Lower lobe of right lung (tissue), 2 donors: ENCODE results near the gene FBXL14. TPM values are rescaled to one million over a fixed set of nuclear protein-coding genes. Genes with fewer than 3 reads are reported as not detected.
A peak's percentile ranks its signal among the peaks of the same experiment; 100 is the strongest.

Experiments
- ATAC-seq, 2 donors: fragments of 200-7000 bp; cut with Tn5 transposase; one replicate each; pipeline ENCODE4 v1.9.1; 2020 to 2022; ENCODE audit warnings: mild to moderate bottlenecking in 2 of 2, moderate library complexity in 2 of 2
- DNase-seq: peaks from one replicate; pipeline ENCODE4 v3.0.0-alpha.2; 2020
- H3K27ac ChIP-seq: fragments of 200-600 bp; one replicate; pipeline ENCODE4 v1.8.0; 2022
- H3K27me3 ChIP-seq: fragments of 200-600 bp; one replicate; pipeline ENCODE4 v1.8.0; 2022; ENCODE audit warnings: low read depth
- H3K36me3 ChIP-seq: fragments of 200-600 bp; one replicate; pipeline ENCODE4 v1.8.0; 2022; ENCODE audit warnings: mild to moderate bottlenecking
- H3K4me1 ChIP-seq: fragments of 200-600 bp; one replicate; pipeline ENCODE4 v1.8.0; 2022
- H3K4me3 ChIP-seq: fragments of 200-600 bp; one replicate; pipeline ENCODE4 v1.8.0; 2022; ENCODE audit warnings: mild to moderate bottlenecking
- H3K9me3 ChIP-seq: fragments of 200-600 bp; one replicate; pipeline ENCODE4 v1.8.0; 2022
- intact Hi-C: fragments of 100-400 bp; cut with DNase I; formaldehyde crosslinking; loops from one replicate; pipeline ENCODE4 v1.11.0; 2022
- total RNA-seq: library from RNA; stranded (reverse); fragmentation: NEBNext Ultra II Directional; extraction: Animal tissue kit (Norgen Biotek cat#: 25700); gene quantifications from one replicate; pipeline ENCODE4 v1.2.1, GENCODE V29; 2021
- TF ChIP-seq, protein P1 (sequence below): fragments of 200-600 bp; IDR thresholded peaks from one replicate; pipeline ENCODE4 v1.8.0; 2022; ENCODE audit warnings: antibody characterized with exemption, mild to moderate bottlenecking
- donor health status: DM: no; HTN: yes; CAD: no; lungs with severe emphysema.

FBXL14 gene
- total RNA-seq, 1 donor from 2014 or later: 16.6 TPM

DNA sequence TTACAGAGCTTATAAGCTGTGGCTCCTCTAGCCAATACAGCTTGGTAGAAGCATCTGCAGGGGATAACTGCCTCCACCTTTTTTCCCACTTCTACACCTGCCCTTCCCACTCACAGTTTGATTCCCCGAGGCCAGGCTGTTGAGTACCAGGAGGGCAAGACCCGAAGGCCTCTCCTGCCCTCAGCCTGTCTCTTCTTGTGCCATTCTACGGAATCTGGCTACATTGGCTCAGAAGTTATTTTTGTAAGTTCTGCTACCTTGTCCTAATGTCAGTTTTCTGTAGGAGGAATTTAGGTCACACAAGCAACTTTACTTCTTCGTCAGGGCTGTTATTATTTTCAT is 11.7 kb downstream of the FBXL14 start:
- ATAC-seq (no peak), DNase-seq (no peak)
- no peaks in the 10 kb centered on the region for H3K27me3 ChIP-seq
- H3K9me3 ChIP-seq: no peaks in the 10 kb centered on the region
- no peak overlapping the region for H3K4me3 ChIP-seq
- TF ChIP-seq, protein P1, sequence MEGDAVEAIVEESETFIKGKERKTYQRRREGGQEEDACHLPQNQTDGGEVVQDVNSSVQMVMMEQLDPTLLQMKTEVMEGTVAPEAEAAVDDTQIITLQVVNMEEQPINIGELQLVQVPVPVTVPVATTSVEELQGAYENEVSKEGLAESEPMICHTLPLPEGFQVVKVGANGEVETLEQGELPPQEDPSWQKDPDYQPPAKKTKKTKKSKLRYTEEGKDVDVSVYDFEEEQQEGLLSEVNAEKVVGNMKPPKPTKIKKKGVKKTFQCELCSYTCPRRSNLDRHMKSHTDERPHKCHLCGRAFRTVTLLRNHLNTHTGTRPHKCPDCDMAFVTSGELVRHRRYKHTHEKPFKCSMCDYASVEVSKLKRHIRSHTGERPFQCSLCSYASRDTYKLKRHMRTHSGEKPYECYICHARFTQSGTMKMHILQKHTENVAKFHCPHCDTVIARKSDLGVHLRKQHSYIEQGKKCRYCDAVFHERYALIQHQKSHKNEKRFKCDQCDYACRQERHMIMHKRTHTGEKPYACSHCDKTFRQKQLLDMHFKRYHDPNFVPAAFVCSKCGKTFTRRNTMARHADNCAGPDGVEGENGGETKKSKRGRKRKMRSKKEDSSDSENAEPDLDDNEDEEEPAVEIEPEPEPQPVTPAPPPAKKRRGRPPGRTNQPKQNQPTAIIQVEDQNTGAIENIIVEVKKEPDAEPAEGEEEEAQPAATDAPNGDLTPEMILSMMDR: no peak
- intact Hi-C loops: no loop called here
- H3K36me3 ChIP-seq: peaks cover 11% of the 10 kb centered on the region
- H3K4me1 ChIP-seq: peaks cover 17% of the 10 kb centered on the region
- H3K27ac ChIP-seq: no peak overlapping the region

DNA sequence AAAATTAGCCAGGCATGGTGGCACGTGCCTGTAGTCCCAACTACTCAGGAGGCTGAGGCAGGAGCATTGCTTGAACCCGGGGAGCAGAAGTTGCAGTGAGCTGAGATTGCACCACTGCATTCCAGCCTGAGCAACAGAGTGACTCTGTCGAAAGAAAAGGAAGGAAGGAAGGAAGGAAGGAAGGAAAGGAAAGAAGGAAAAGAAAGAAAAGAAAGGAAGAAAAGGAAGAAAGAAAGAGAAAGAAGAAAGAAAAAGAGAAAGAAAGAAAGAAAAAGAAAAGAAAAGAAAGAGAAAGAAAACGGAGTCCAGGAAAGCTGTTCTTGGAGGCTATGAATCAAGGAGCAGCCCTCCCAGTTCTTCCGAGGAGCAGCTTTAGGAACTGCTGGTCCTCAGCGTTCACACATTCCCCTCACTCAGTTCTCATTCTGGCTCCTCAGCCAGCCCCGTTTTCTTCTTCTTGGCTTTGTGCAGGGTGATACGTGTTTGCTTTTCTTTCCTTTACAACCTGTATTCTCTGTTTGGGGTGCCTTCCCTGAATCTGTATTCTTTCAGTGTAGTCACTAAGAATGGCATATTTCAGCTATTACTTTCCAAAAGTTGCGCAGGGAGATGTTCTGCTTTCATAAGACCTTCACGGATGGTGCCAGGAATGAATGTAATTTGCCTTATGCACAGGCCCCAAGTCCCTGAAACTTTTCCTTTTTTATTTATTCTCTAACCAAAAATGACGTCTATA is 12.2 kb downstream of the FBXL14 start:
- no peaks in the 10 kb centered on the region for H3K27me3 ChIP-seq
- H3K9me3 ChIP-seq: no peaks in the 10 kb centered on the region
- TF ChIP-seq, protein P1: no peak
- H3K4me3 ChIP-seq: no peak overlapping the region
- H3K4me1 ChIP-seq: peaks cover 15% of the 10 kb centered on the region
- H3K27ac ChIP-seq: no peak overlapping the region
- DNase-seq: no peak
- intact Hi-C loops: no loop called here
- ATAC-seq: no peak
- H3K36me3 ChIP-seq: peaks cover 10% of the 10 kb centered on the region

- Histone ChIP-seq H3K9me3 (no peaks in the 10 kb centered on the region), H3K27ac (no peak overlapping the region), H3K27me3 (no peaks in the 10 kb centered on the region), H3K4me3 (no peak overlapping the region), H3K4me1 (peaks cover 30% of the 10 kb centered on the region), H3K36me3 (no peaks in the 10 kb centered on the region)
- TF ChIP-seq, protein P1: no peak
- intact Hi-C loops: no loop called here
- ATAC-seq (no peak), DNase-seq (no peak)
Measured at GRCh38 chr12:1580526-1580925, 13.9 kb downstream of the FBXL14 start.

DNA sequence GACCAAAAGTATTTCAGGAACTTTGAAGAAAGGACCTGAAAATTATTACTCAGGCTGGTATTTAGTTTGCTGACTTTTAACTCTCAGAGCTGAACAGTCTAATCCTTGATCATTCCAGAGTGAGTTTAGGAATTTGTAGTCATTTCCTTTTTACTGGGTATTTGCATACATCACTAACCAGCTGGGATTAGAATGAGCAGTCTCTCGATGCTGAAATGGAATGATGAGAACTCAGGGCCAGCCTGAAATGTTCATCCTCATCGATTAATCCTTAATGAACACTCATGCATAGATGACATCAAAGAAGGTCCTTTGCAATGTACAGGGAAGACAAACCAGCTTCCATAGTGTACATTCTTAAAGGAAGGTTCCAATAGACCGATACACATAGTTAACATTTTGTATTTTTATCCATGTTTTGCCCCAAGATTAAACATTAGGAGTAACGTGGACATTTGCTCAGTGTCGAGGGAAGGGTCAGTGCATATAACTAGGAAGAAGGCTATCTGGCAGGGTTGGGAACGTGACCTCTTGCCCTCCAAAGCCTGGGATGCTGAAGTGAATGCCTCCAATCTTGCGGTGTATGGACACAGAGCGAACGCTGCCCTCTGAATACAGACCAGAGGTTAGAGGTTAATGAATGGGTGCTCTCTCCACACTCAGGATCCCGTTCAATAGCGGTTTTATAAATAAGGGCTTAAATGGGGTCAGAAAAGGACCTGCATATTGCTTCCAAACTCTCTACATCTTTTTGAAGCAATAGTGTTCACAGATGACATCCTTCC is 14.5 kb downstream of the FBXL14 start:
- no peak for ATAC-seq
- intact Hi-C loops: no loop called here
- Histone ChIP-seq H3K27me3 (no peaks in the 10 kb centered on the region), H3K27ac (no peak overlapping the region), H3K9me3 (no peaks in the 10 kb centered on the region), H3K4me3 (no peak overlapping the region), H3K36me3 (no peaks in the 10 kb centered on the region), H3K4me1 (peaks cover 37% of the 10 kb centered on the region)
- no peak for DNase-seq
- TF ChIP-seq, protein P1: no peak

DNA sequence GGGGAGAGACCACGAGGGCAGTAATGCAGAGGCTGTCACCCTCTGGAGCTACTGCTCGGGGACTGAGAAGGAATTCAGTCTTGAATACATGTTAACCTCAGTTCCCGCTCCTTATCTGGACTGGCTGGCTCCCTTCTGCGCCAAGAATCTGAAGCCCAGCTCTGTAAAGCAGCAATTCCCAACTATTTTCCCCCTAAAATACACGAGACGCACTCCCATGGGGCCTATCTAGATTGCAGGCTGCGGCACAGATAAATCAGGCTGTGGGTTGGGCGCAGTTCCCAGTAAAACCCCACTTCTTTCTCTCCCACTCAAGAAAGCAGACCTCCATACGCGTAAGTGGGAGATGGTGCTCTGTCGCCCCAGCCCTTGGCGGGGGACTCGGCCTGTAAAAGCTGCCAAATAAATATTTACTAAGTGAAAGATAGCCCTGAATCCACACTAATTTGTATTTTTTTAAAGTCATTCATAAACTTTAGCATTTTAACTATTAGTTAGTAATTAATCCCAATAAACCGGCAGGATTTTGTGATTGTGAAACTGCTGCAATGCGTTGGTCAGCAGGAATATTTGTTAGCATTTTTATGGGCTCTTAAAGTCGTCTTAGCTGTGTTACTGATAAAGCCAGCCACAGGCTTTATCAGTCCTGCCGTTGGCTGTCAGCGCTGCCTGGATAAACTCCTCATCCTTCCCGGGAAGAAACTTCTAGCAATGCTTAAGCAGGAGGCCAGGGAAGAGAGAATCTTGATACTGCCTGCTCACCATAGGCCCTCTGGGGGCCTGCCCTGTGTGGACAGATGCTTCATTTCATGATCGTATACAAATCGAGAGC is 17.8 kb downstream of the FBXL14 start:
- H3K4me1 ChIP-seq: peaks cover 23% of the 10 kb centered on the region
- H3K27me3 ChIP-seq: no peaks in the 10 kb centered on the region
- H3K9me3 ChIP-seq: no peaks in the 10 kb centered on the region
- H3K4me3 ChIP-seq: peak overlapping the region; percentile 27
- no peaks in the 10 kb centered on the region for H3K36me3 ChIP-seq
- intact Hi-C loops: no loop called here
- TF ChIP-seq, protein P1: no peak
- ATAC-seq (peak; percentile 57 to 62), DNase-seq (no peak)
- peak overlapping the region; percentile 47 for H3K27ac ChIP-seq
